Kidney (tissue), 14 donors: Measurements from ENCODE around the gene TOMT. TPM values are rescaled to one million over a fixed set of nuclear protein-coding genes. Genes with fewer than 3 reads are reported as not detected.

ENCODE experiments used
- DNase-seq, 5 donors: peaks; one replicate each; pipeline ENCODE4 v3.0.0-alpha.2; 2013 to 2020
- FAIRE-seq: peaks from 2 replicates; lab custom pipeline; 2012; peaks lifted over from hg19 to GRCh38; lab: Jason Lieb, UNC
- H3K27ac ChIP-seq, 2 donors: one replicate each; pipeline ENCODE4 v1.7.0; 2013; ENCODE audit warnings: low read depth in 2 of 2, low read length in 2 of 2, inconsistent platforms in 1 of 2
- H3K27me3 ChIP-seq: one replicate; pipeline ENCODE4 v1.7.1; 2013; ENCODE audit warnings: low read length, inconsistent platforms; ENCODE audit not compliant: control insufficient read depth, insufficient read depth
- H3K36me3 ChIP-seq, 3 donors: one replicate each; pipeline versions ENCODE4 v1.7.0 to v1.7.1; 2013; ENCODE audit warnings: low read length in 3 of 3, control low read depth in 1 of 3, inconsistent platforms in 1 of 3; ENCODE audit not compliant: insufficient read depth in 3 of 3, control insufficient read depth in 2 of 3
- H3K4me1 ChIP-seq, 3 donors: one replicate each; pipeline versions ENCODE4 v1.7.0 to v1.7.1; 2013; ENCODE audit warnings: low read length in 3 of 3, inconsistent platforms in 1 of 3, low read depth in 1 of 3; ENCODE audit not compliant: control insufficient read depth in 2 of 3, insufficient read depth in 2 of 3
- H3K4me3 ChIP-seq, 3 donors: one replicate each; pipeline versions ENCODE4 v1.7.0 to v1.8.1; 2013; ENCODE audit warnings: low read length in 3 of 3, control low read depth in 1 of 3, inconsistent platforms in 1 of 3
- H3K9ac ChIP-seq, 3 donors: one replicate each; pipeline versions ENCODE4 v1.7.0 to v1.7.1; 2013; ENCODE audit warnings: low read length in 3 of 3, control low read depth in 1 of 3, inconsistent platforms in 1 of 3
- H3K9me3 ChIP-seq, 3 donors: one replicate each; pipeline versions ENCODE4 v1.7.0 to v1.7.1; 2013; ENCODE audit warnings: low read length in 3 of 3, control low read depth in 1 of 3, inconsistent platforms in 1 of 3; ENCODE audit not compliant: control insufficient read depth in 2 of 3, insufficient read depth in 1 of 3
- CTCF ChIP-seq: IDR thresholded peaks from 3 replicates; pipeline ENCODE4 v1.5.1; 2012; ENCODE audit warnings: mild to moderate bottlenecking, moderate library complexity, borderline replicate concordance; ENCODE audit not compliant: insufficient read depth; ENCODE audit errors: extremely low read depth
- intact Hi-C: fragments of 100-400 bp; cut with DNase I; formaldehyde crosslinking; loops from one replicate; pipeline ENCODE4 v1.11.1; 2022
- polyA plus RNA-seq: library from polyadenylated mRNA; stranded (reverse); fragments of 350-450 nt; fragmentation: Illumina TruSeq; extraction: RNeasy Lipid Tissue Mini Kit (QIAGEN cat#74804); gene quantifications from one replicate; pipeline ENCODE4 v1.2.3, GENCODE V29; 2014; ENCODE audit warnings: low read depth, low replicate concordance; ENCODE audit not compliant: insufficient read depth
- total RNA-seq: library from RNA; stranded (reverse); fragmentation: NEBNext Ultra II Directional; extraction: Animal tissue kit (Norgen Biotek cat#: 25700); gene quantifications from one replicate; pipeline ENCODE4 v1.2.1, GENCODE V29; 2021
- donor health status: control.
- donor health status: control.
- donor health status: control.
- donor health status: control.
- donor health status: control.
- donor health status: DM: yes; HTN: yes; CAD: no.
- donor health status: Normal renal cell carcinoma (clear cell type).

Gene TOMT
- total and polyA plus RNA-seq, 2 donors from 2014 or later, result not detected

- peaks cover 8 to 23% (median 13%) of the 10 kb centered on the region in 3 donors for H3K4me1 ChIP-seq
- intact Hi-C loops, result no loop called here
- DNase-seq (no peak), FAIRE-seq (no peak)
- H3K9me3 ChIP-seq, result no peaks in the 10 kb centered on the region
- H3K4me3 ChIP-seq, result peak overlapping the region; percentile 88 to 99 (median 95)
- peak overlapping the region; percentile 50 to 96 (median 88) for H3K9ac ChIP-seq
- no peak for TF ChIP-seq CTCF
- H3K36me3 ChIP-seq, result peaks cover 3 to 27% (median 22%) of the 10 kb centered on the region in 3 donors
- peak overlapping the region; percentile 93 to 94 for H3K27ac ChIP-seq
- H3K27me3 ChIP-seq, result no peaks in the 10 kb centered on the region
Measured at GRCh38 chr11:72102631-72102945, 3.1 kb upstream of the TOMT start.

GRCh38 chr11:72102946-72103753, 2.6 kb upstream of the TOMT start, which contains the start of gene LAMTOR1:
Gene LAMTOR1, minus strand, starts transcription at chr11:72103297. Its CDS starts 73 bp downstream, at chr11:72103224.
- Histone ChIP-seq H3K27ac (peak within 1 kb of the TSS; percentile 93 to 94), H3K9me3 (no peaks in the 10 kb centered on the region), H3K36me3 (peaks cover 3 to 21% (median 16%) of the 10 kb centered on the region in 3 donors), H3K4me1 (peaks cover 8 to 23% (median 13%) of the 10 kb centered on the region in 3 donors), H3K9ac (peak within 1 kb of the TSS; percentile 50 to 96 (median 88)), H3K4me3 (peak within 1 kb of the TSS; percentile 88 to 99 (median 95)), H3K27me3 (no peaks in the 10 kb centered on the region)
- no peak for FAIRE-seq
- intact Hi-C loops, result no loop called here
- DNase-seq, result peak; percentile 99 to 100 (median 100)
- TF ChIP-seq CTCF, result peak; percentile 12

DNA sequence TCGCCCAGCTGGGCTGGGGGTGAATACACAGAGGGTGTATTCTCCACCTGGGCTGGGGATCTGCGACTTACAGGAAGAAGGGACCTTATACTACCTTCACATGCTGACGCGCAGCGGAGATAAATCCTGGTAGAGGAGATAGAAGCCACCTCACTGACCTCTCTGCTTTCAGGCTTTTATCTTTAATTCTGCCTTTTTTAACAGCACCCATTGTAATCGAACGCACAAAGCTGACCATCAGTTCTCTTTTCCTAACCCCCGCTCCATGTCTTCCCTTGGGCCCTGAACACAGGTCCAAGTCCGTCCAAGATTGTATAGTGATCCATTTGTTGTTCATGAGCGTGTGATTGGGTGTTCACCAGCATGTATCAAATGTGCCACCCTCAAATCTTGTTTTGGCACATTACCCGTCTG, 2.0 kb upstream of the TOMT start:
- intact Hi-C loops, result no loop called here
- TF ChIP-seq CTCF, result no peak
- Histone ChIP-seq H3K9me3 (no peaks in the 10 kb centered on the region), H3K4me1 (peaks cover 8 to 23% (median 13%) of the 10 kb centered on the region in 3 donors), H3K27ac (peak overlapping the region; percentile 82 to 93), H3K4me3 (peak overlapping the region; percentile 35 to 99 (median 78)), H3K9ac (peak overlapping the region in 2 of 3 donors; percentile 63 to 71), H3K36me3 (peaks cover under 1 to 15% (median 10%) of the 10 kb centered on the region in 3 donors), H3K27me3 (no peaks in the 10 kb centered on the region)
- no peak for FAIRE-seq
- no peak for DNase-seq
